Neural cell (in vitro differentiated cells): ENCODE results near the gene OR5C1.

Source experiments
- CTCF ChIP-seq: fragments of 450-650 bp; IDR thresholded peaks from 2 replicates; pipeline ENCODE4 v1.5.1; 2014; ENCODE audit warnings: antibody characterized with exemption, mild to moderate bottlenecking, moderate library complexity; ENCODE audit not compliant: poor library complexity, severe bottlenecking
- EZH2 ChIP-seq: fragments of 200-600, 300-800 bp; shearing (Covaris generic), sonication (generic); IDR thresholded peaks from 2 replicates; pipeline ENCODE4 v1.6.1; 2014; ENCODE audit warnings: antibody characterized with exemption, low read length, borderline replicate concordance, mild to moderate bottlenecking; ENCODE audit not compliant: insufficient read depth, poor library complexity, severe bottlenecking

GRCh38 chr9:122785269-122785668, 3.5 kb upstream of the OR5C1 start:
- TF ChIP-seq EZH2 (no peak), CTCF (no peak)
